ENCODE data around the gene NLRP9.

The NLRP9 gene

DNA sequence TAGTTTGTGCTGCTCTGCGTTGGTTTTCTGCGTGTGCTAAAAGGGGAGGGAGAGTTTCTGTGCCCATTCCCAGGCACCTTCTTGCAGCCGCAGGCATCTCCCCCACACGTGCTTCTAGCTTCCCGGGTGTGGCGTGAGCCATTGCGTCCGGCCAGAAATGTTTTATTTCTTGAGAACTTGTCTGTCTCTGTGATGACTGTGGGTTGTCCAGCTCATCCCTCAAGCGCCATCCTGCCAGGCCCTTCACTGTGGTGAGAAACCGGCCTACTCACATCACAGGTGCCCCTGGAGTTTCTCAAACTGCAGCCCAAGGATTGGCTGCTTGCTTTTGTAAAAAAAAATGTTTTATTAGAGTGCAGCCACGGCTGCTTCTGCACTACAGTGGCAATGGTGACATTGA lies 39.0 kb downstream of the NLRP9 start:
- no peak for TF ChIP-seq CTCF (IDR thresholded peaks at IDR 0.05; ENCODE audit: extremely low read depth, missing control alignments)
- no peak for DNase-seq (ENCODE audit: low spot score)

GRCh38 chr19:55698256-55698655 lies 39.9 kb downstream of the NLRP9 start:
- no peak for TF ChIP-seq CTCF (IDR thresholded peaks at IDR 0.05; ENCODE audit: extremely low read depth, missing control alignments)
- DNase-seq (ENCODE audit: low spot score), result no peak

- no peak for DNase-seq (ENCODE audit: low spot score)
- TF ChIP-seq CTCF (IDR thresholded peaks at IDR 0.05; ENCODE audit: extremely low read depth, missing control alignments), result no peak
These were observed 40.5 kb downstream of the NLRP9 start for GRCh38 chr19:55697698-55698097.

DNA sequence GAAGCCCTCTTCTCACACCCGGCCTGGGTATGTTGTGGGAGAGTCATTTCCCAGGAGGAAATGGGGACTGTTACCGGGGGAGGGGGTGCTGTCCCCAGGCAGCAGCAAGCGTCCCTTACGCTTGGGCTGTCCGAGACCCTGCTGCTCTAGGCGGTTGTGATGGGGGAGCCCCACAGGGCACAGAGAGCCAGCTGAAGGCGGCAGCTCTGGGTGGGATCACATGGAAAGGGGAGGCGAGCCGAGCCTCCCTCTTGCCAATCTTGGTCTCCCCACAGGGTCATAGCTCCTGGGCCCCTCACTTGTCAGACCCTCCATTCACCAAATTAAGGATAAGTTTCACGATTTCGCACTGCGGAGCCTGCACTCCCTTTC lies 41.1 kb downstream of the NLRP9 start:
- no peak for TF ChIP-seq CTCF (IDR thresholded peaks at IDR 0.05; ENCODE audit: extremely low read depth, missing control alignments)
- no peak for DNase-seq (ENCODE audit: low spot score)

DNA sequence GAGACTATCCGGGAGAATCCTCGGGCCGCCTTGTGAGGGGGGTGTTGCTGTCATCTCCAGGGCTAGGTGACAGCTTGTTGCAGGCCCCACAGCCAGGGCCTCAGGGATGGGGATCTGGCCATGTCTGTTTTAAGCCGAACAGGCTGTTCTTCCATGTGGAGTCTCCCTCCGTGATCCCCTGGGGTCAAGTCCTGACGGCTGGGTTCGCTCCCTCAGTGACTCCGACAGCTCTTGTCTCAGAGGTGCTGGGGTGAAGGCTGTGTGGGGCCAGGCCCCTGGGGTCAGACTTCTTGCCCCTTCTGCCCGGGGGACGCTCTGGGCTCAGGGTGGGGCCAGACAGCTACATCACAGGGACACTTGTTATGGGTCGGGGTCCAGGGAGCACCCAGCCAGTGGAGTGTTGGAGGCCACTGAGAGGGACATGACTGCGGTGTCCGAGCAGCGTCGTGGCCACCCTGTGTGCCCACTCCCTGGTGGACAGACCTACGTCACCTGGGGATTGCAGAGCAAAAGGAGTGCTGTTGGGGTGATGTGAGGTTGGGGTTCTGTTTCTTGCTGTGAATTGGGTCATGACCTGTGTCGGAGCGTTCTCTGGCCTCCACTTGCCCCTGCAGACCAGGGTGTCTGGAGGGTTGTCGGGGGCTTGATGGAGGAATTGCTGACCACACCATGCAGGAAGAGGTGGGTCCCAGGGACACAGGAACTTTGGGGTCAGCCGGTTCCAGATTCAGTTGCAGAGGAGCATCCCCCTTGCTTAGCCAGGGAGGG lies 41.7 kb downstream of the NLRP9 start:
- no peak for TF ChIP-seq CTCF (IDR thresholded peaks at IDR 0.05; ENCODE audit: extremely low read depth, missing control alignments)
- DNase-seq (ENCODE audit: low spot score), result no peak

DNA sequence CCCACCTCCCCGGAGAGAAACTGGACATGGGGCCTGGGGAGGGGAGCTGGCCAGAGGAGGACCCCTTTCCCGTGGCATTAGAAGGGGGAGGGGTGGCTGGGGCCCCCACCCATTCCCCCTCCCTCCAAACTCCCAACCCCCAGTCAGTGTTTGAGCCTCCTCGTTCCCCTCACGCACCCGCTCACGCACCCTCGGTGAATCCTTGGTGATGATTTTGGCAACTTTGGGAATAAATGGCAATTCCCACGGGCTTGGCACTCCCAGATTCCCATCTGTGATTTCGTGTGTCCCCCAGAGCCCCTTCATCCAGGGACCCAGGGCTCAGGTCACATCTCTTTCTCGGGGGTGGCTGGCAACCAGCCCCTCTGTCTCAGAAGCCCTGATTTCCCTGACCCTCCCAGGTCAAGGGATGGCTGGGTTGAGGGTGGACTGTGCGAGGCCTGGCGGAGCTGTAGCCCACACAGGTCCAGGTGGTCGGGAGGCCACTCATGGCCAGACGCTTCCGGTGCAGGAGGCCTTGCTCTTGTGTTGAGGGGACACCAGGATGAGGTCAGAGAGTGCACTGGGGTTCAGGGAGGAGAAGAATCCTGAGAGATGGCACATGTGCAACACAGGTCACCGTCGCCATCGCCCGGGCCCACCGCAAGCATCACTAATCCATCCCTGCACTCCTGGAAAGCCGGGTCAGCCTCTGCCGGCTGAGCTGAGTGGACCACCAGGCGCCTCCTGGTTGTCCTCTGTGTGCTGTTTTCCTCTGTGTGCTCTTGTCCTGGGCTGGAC lies 42.5 kb downstream of the NLRP9 start:
- no peak for TF ChIP-seq CTCF (IDR thresholded peaks at IDR 0.05; ENCODE audit: extremely low read depth, missing control alignments)
- DNase-seq (ENCODE audit: low spot score), result no peak

Data from GM20000 (cell line).